SK-N-SH (cell line): Measurements from ENCODE around the gene ADIPOR2.

Experiments used
- POLR2AphosphoS5 ChIP-seq: IDR thresholded peaks from 2 replicates; pipeline ENCODE4 v1.6.1; 2012; ENCODE audit warnings: low read depth, low read length
- REST ChIP-seq: IDR thresholded peaks from 2 replicates; pipeline ENCODE4 v1.6.1; 2012; ENCODE audit warnings: mild to moderate bottlenecking, low read depth, low read length, moderate library complexity
- TCF12 ChIP-seq: IDR thresholded peaks from 2 replicates; pipeline ENCODE4 v1.4.0; 2012
- YY1 ChIP-seq: IDR thresholded peaks from 2 replicates; pipeline ENCODE4 v1.4.0; 2012; ENCODE audit warnings: low read depth, mild to moderate bottlenecking

GRCh38 chr12:1797991-1798640, 107.2 kb downstream of the ADIPOR2 start:
- TF ChIP-seq REST = no peak
- no peak for TF ChIP-seq YY1
- no peak for TF ChIP-seq TCF12
- no peak for TF ChIP-seq POLR2AphosphoS5
